Measurements from ENCODE around the gene FOSB. TPM values are rescaled to one million over a fixed set of nuclear protein-coding genes. Genes with fewer than 3 reads are reported as not detected.
A peak's percentile ranks its signal among the peaks of the same experiment; 100 is the strongest.
"Not testable (repeated sequence)": the region's sequence is repeated elsewhere in the genome, so short reads cannot be mapped to it uniquely, and the experiment has no call there.

The FOSB gene
- polyA plus RNA-seq (2013, experiment 1 of 2; ENCODE audit: insufficient read length): 2.1 TPM
- polyA plus RNA-seq (2013, experiment 2 of 2; ENCODE audit: insufficient read length): 2.6 TPM

DNA sequence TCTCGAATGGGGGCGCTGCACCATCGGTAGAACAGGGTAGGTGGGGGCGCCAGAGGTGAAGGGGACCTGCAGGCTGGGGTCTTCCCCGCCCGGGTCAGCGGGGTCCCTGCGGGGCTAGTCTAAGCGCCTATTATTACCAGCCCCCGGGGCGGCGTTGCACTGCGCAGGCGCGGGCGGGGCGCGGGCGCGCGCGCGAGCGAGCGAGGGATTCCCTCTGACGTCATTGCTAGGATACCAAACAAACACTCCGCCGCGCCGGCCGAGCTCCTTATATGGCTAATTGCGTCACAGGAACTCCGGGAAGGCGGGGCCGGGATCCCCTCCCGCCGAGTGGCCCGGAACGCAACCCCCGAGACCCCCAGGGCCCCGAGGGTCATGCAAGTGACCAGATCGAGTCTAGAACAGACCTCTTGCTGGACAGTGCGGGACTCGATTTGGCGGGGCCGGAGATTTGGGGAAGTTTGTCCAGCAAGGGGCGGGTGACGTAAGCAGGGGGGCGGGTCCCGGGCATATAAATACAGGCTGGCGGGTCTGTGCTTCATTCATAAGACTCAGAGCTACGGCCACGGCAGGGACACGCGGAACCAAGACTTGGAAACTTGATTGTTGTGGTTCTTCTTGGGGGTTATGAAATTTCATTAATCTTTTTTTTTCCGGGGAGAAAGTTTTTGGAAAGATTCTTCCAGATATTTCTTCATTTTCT is at the start of gene FOSB:
Gene FOSB, plus strand, starts transcription at position 541 of the 703 bp plus-strand sequence. CDS start 591 bp downstream, outside the sequence.
- peak; percentile 93 for DNase-seq

DNA sequence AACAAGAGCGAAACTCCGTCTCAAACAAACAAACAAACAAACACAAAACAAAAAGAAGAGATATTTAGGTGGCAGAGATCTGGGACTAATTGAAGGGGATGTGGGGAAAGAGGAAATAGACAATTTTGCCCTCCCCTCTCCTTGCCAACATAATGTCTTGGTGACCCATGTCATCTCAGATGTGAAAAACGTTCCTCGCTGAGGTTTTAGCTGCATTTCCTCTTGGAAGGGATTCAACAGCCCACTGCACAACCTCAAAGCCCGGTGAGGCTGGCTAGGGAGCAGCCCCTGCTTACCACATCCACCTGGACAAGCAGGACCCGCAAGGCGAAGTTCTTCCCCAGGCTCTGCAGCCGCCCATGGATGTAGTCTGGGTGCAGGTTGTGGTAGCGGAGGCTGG is 49.0 kb upstream of the FOSB start:
- DNase-seq: no peak

DNA sequence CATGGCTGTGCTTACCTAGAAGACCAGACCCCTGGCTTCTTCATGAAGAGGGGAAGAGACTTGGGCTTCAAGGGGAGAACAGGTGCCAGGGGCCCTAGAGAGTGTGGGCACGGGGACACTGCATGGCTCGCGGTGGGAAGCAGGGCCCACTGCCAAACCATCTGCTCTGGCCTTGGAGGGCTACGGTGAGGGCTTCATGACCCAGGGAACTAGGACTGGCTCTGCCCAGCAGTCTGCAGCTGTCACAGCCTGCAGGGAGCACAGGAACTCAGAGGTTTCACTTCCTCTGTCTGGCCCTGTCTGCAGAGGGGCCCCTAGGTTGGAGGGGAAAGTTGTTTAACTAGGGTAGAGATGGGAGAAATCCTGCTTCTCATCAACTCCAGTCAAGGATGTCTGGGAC is 48.4 kb upstream of the FOSB start:
- no peak for DNase-seq

DNA sequence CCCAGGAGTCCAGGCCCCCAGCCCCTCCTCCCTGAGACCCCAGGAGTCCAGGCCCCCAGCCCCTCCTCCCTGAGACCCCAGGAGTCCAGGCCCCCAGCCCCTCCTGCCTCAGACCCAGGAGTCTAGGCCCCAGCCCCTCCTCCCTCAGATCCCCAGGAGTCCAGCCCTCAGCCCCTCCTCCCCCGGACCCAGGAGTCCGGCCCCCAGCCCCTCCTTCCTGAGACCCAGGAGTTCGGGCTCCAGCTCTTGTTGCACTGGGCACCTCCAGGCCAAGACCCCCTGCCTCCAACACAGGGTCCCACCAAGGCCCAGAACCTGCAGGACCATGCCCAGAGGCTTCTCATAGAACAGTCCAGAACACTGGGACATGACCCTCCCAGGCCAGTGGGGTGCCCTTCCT is 47.9 kb upstream of the FOSB start:
- DNase-seq: no peak

DNA sequence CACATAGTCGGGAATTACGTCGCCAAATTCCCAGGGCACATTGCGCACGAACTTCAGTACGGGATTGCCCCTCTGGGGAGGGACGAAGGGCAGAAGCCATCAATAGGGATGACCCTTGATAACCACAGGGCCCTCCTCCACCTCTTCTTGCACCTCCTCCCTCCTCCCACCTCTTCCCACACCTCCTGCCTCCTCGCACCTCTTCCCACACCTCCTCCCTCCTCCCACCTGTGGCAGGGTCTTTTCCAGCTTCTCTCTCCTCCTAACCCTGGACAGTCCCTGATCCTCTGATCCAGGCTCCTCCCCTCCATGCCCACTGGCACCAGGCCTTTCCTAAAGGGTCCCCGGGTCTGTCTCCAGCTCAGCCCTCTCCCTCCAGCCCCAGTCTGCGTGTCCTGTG is 47.4 kb upstream of the FOSB start:
- no peak for DNase-seq

DNA sequence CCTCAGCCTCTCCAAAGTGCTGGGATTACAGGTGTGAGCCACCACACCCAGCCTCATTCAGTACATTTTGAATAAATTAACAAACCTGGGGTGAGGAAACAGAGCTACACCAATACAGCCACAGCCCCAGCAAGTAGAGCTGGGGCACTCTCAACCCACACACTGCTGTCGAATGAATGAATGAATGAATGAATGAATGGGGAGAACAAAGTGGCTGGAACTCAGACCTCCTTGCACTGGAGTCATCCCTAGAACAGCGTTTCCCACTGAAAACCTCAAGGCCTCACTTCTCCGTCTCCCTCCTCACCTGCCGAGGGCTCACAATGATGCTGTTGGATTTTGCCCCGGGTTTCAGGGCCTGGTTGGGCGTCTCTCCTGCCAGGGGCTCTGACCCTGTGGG is 46.9 kb upstream of the FOSB start:
- no peak for DNase-seq

DNA sequence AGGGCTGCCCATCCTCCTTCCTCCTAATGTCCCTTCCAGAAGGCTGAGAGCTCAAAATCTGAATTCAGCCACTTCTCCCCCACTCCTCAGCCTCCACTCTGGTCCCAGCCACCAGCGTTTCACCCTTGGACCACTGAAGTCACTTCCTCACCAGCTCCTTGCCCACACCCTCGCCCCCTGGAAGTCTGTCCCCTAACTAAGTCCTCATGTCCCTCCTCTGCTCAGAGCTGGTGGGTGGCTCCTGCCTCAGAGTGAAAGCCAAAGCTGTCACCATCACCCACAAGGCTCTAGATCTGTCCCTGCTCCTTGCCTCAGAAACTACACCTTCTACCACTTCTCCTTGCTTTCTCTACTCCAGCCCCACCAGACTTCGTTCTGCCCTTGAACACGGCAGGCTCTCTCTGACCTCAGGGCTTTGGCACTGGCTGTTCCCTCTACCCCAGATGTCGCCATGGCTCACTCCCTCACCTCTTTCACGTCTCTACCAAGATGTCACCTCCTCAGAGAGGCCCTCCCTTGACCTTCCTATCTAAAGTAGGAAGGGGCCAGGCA is 45.8 kb upstream of the FOSB start:
- DNase-seq: no peak

DNA sequence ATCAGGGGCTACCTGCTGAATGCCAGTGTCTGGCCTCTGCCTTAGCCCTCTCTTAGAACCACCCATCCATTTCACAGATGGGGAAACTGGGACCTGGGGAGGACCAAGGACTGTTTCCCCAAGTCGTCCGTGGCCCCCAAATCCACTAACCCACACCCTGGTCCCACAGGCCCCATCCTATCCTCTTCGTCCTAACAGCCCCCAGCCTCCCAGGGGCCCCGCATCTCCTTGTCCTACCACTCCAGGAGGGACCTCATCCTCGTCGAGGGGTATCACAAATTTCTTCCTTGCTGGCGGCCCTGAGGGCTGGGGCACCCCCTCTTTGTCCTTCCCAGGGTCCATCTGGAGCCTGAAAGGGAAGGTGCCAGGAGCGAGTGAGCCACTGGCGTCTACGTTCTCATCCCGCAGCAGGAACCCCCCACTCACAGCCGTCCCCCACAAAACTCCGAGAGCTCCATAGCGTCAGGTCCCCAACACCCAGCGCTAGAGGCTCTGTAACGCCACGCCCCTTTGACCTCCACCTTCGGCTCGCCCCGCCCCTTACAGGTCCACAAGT is 44.7 kb upstream of the FOSB start:
- no peak for DNase-seq

DNA sequence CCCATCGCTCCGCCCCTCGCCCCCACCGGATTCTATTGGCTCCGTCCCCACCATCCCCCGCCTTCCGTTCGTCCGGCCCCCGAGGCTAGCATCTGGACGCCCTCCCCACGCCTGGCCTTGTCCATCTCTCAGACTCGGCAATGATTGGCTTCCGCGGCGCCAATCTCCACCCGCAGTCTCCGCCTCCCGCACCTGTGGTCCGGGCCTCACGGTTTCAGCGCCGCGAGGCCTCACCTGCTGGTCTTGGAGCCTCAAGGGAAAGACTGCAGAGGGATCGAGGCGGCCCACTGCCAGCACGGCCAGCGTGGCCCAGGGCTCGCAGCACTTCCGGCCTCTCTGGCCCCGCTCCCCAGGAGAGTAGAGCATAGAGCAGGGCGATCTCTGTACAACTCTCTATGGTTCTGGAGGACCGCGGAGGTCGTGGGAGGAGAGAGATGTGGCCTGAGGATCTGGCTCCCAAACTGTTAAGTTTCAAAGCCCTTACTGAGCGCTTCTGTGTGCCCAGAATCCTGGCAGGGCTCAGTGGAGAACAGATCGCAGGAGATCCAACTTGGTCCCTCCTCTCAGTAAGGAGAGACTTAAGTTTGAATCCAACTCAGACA is 44.1 kb upstream of the FOSB start, which contains the start of gene ERCC1:
Gene ERCC1, minus strand, starts transcription at position 329 of the 602 bp plus-strand sequence. CDS start 543 bp downstream, outside the sequence.
- peak; percentile 94 for DNase-seq

DNA sequence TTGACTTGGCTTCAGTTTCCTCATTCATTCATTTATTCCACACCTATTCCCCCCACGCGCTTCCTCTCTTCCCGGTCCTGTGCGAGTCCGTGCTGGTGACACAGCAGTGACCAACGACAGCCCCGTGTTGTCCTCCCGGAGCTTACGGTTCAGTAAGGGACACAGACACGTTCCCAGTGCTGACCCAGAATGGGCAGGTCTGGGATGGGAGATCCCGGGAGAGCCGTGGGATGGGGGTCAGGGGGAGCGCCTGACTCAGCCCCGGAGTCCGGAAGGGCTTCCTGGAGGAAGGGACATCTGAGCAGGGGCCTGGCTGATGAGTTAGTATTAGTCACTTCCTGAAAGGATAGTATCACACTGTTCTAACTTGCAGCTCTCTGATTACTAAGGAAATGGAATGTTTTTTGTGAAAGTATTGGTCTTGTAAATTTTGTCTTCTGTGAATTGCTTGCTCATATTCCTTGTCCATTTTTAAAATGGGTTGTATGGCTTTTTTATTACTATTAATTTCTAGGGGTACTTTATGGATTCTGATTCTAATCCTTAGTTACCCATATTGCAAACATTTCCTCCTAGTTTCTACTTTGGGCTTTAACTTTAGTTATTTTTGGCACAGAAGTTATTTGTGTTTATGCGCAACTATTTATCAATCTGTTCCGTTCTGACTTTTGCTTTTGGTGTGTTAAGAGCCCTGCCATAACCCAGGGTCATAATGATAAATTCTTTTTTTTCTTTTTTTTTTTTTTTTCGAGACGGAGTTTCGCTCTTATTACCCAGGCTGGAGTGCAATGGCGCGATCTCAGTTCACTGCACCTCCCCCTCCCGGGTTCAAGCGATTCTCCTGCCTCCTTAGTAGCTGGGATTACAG is 43.4 kb upstream of the FOSB start:
- DNase-seq: peak; percentile 98

DNA sequence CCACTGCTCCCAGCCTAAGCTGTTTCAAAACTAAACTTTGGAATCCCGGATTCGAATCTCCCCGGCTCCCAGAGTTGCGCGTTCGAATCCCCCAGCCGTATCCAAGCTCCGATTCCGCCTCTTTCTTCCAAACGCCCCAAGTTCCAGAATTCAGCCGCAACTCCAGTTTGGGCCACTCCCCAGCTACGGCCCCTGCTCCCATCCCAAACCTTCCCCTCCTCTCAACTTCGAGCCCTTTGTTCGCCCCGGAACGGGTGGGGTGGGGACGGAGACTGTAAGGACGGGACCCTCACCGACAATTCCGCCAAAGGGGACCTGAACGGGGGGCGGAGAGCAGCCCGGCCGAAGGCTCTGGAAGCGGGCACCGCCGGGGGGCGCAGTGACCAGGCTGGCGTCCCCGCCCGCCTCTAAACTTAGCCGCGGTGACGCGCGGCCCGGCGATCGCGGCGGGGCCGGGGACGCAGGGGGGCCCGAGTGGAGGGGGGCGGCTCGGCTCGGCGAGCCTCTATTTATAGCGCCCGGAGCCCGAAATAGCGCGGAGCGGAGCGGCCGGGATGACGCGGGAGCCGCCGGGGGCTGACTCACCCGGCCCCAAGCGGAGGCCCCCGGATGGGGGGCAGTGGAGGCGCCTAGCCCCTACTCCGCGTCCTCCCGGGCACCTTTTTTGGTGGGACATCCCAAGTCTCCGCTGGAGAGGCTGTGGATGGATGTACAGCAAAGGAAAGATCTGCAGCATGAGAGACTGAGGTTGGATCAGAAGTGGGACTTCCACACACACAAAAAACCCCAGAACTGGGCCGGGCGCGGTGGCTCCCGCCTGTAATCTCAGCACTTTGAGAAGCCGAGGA is 39.2 kb upstream of the FOSB start:
- peak; percentile 83 for DNase-seq

DNA sequence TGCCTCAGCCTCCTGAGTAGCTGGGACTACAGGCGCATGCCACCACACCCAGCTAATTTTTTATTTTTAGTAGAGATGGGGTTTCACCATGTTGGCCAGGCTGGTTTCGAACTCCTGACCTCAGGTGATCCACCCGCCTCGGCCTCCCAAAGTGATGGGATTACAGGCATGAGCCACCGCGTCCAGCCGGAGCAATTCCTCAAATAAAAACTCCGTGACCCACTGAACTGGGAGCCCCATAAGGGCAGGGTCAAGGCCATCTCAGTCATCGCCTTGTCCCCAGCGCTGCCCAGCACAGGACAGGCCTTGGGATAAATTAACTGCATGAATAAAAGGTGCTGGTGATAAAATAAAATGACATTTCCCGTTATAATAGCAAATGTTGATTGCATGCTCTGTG is 37.9 kb upstream of the FOSB start:
- DNase-seq: not testable (repeated sequence)

DNA sequence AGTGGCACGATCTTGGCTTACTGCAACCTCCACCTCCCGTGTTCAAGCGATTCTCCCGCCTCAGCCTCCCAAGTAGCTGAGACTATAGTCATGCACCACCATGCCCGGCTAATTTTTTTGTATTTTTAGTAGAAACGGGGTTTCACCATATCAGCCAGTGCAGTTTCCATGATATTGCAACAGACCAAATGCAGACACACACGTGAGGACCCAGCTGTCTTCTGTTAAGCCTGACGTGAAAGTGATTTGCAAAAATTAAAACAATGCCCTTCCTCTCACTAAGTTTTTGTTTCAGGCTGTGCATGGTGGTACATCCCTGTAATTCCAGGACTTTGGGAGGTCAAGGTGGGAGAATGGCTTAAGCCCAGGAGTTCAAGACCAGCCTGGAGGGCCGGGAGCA is 36.8 kb upstream of the FOSB start:
- not testable (repeated sequence) for DNase-seq

DNA sequence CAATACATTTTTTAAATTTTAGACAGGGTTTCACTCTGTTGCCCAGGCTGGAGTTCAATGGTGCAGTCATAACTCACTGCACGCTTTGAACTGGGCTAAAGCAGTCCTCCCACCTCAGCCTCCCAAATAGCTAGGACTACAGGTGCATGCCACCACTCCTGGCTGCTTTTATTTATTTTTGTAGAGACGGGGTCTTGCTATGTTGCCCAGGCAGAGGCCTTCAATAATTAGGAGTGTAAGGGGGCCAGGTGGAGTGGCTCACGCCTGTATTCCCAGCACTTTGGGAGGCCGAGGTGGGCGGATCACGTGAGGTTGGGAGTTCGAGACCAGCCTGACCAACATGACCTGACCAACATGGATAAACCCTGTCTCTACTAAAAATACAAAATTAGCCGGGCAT is 35.3 kb upstream of the FOSB start:
- DNase-seq: not testable (repeated sequence)

DNA sequence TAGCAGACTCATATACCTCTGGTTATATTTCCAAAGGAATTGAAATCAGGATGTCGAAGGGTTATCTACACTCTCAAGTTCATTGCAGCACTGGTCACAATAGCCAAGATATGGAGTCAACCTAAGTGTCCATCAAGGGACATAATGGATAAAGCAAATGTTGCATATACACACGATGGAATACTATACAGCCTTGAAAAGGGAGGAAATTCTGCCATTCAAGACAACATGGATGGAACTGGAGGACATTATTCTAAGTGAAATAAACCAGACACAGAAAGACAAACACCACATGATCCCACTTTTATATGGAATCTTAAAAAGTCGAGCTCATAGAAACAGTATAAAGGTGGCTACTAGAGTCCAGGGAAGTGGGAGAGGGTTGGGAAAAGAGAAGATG is 30.5 kb upstream of the FOSB start:
- DNase-seq: no peak

DNA sequence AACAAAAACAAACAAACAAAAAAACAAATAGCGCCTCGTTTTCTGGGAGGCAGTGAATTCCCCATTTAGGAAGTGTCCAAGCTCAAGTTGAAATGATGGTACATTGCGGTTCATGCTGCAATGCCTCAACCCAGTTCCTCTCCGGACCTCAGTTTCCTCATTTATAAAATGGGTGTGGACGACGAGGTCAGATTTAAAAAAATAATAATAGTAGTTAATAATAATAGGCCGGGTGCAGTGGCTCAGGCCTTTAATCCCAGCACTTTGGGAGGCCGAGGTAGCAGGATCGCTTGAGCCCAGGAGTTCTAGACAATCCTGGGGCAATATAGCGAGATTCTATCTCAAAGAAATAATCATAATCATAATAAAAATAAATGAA is 28.6 kb upstream of the FOSB start:
- no peak for DNase-seq

DNA sequence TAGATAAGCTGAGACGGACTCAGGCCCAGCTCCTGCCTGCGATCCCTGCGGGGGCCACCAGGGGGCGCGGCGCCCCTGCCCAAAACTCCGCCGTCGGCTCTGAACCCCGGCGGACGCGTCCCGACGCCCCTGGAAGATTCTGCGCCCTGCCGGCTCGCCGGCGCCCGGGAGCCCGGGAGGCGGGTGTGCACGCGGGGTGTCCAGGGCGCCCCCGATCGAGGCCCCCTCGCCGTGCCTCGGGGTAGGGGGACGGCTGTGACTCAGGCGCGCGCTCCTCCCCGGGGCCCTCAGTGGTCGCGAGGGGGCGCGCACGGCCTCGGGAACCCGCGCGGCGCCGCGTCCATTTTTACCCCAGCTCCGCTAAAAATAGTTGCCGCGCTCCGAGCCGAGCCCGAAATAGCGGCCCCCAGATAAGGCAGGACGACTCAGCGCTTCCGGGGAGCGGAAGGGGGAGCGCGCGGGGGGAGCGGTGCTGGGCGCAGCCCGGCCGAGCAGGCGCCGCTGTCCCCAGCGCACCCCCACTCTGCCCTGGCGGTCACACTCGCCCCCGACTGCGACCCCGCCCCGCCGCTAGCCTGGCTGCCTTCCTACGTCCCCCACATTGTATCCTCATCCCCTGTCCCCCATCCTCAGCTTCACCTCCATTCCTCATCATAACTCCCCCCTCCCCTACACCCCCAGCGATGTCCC is 28.1 kb upstream of the FOSB start:
- peak; percentile 87 for DNase-seq

DNA sequence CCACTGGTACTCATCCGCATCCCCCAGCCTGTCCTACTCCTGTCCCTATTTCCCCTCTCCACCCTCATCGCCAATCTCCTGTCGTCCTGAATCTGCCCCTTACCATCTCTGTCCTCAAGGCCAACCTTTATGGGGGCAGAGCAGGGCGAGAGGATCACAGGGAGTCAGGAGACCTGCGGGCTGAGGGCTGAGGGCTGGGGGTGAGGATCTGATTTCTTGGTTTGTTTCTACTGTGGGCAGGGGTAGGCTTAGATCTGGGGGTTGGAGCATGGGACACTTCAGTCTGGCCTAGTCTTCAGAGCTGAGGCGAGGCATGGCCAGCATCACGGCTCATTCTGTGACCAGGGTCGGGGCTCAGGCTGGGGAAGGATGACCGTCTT is 27.5 kb upstream of the FOSB start:
- no peak for DNase-seq

DNA sequence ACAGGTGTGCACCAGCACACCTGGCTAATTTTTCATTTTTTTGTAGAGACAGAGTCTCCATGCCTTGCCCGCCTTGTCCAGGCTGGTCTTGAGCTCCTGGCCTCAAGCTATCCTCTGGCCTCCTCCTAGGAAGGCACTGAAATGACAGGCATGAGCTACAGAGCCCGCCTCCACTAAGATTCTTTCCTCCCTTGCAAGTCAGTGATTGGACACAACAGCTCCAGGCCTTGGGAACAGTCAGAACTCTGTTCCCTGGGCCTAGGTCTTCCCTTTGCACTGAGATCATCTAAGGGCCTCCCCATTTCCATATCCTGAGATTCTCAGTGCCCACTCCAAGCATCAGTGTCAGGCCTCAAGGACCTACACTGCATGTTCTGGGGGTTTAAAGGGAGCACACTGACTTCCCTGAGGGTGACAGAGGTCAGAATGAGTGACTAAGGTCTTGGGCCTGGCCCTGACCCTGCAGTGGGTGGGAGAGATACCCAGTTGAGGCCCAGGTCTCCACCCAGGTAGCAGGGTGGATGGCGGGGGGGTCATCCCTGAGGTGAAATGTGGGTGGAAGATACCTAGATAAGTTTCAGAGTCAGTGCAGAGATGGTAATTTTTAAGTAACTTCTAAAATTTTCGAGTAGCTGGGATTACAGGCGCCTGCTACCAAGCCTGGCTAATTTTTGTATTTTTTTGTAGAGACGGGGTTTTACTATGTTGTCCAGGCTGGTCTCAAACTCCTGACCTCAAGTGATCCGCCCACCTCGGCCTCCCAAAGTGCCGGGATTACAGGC is 26.7 kb upstream of the FOSB start:
- DNase-seq: peak; percentile 72

DNA sequence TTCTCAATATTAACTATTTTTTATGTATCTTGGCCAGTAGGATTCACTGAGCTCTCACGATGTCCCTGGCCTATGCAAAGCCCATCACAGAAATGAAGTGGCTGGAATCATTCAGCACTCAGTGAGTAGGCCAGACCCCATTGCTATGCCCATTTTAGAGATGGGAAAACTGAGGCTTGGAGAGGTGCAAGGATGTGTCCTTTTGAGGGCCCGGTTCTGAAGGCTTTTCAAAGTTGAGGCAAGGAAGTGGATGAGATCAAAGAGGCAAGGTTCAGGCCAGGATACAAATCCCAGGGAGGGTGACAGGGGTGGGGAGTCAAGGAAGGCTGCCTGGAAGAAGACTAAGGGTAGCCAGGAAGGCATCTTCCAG is 25.4 kb upstream of the FOSB start:
- no peak for DNase-seq

Data from fibroblast of skin of back (primary cell).